Measurements from ENCODE around the gene MUC5B.
"Not testable (repeated sequence)": the region's sequence is repeated elsewhere in the genome, so short reads cannot be mapped to it uniquely, and the experiment has no call there.

Gene MUC5B

GRCh38 chr11:1204381-1205101 lies 18.3 kb upstream of the MUC5B start:
- no peak for DNase-seq

- DNase-seq: no peak
Observed at GRCh38 chr11:1205121-1205986, 17.5 kb upstream of the MUC5B start.

DNA sequence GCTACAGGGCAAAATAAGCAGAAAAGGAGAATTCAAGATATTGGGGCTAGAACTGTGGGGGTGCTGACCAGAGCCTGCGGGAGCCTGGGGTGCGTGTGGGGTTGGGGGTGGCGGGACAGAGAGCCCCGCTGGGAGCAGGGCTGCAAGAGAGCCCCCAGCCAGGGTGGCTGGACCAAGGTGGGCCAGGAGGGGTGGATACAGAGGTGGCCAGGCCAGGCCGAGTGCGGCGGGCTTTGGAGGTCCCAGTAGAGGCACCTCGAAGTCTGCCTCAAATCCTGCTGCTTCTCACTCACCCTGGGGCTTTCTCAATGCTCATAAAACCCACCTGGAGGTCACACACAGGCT lies 16.9 kb upstream of the MUC5B start:
- no peak for DNase-seq

- no peak for DNase-seq
Observed at GRCh38 chr11:1206391-1207271, 16.2 kb upstream of the MUC5B start.

- no peak for DNase-seq
Observed at GRCh38 chr11:1207401-1208143, 15.3 kb upstream of the MUC5B start.

- no peak for DNase-seq
Observed at GRCh38 chr11:1208144-1208393, 14.8 kb upstream of the MUC5B start.

DNA sequence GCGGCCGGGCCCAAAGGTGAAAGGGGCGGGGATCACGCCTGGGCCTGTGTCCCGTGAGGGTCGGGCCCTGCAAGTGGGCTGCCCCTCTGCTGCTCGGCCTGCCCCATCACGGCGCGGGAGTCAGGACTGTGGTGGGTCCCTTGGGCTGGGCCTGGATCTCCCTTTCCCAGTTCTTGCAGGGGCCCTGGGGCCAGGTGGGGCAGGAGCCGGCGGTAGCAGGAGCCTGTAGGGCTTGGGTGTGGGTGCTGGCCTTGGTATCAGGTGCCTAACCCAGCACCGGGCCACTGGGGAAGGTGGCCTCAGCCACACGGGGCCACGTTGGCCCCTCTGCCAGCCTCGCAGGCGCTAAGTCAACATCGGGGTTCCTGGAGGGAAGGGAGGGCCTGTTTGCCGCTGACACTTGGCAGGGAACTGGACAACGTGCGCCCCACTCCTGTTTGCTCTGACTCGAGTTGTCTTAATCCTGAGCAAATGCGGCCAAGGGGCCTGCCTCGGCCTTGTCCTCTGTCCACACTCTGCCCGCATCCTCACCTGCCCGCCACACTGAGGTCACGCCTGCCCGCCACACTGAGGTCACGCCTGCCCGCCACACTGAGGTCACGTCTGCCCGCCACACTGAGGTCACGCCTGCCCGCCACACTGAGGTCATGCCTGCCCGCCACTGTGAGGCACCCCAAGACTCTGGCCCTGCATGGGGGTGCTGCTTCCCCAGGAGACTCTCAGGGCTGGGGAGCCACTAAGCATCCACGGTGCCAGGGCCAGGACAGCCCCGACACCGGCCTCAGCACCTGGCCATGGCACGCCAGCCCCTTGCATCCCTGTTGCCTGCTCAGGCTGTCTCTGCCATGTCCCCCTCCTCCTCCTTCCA lies 14.2 kb upstream of the MUC5B start:
- DNase-seq: no peak

DNA sequence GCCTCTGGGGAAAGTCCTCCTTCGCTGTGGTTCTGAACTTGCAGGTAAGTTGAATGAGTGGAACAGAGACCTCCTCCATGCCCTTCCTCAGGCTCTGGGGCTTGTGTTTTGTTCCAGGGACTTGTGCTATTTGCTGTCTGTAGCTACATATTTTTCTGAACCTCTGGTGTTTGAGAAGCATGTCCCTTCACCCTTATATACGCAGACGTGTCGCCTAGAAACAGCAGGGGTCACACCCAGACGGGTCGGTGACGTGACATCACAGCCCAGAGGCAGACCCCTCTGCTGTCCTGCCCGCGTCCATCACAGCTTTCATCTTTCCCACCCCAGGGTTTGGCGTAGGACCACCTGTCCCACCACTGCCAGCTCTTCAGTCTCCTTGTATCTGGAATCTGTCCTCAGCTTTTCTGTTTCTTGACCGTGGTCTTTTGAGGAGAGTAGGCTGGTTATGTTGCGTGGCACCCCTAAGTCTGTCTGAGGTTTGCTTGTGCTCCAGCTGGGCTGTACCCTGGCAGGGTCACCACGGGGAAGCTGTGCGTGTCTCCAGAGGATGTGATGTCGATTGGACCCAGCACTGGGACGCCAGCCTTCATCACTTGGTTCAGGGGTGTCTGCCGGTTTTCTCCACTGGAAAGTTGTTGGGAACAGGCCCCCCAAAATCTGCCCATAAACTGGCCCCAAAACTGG lies 13.4 kb upstream of the MUC5B start:
- DNase-seq: no peak

GRCh38 chr11:1211838-1212237 lies 11.0 kb upstream of the MUC5B start:
- no peak for DNase-seq

- not testable (repeated sequence) for DNase-seq
Observed at GRCh38 chr11:1215826-1216225, 7.0 kb upstream of the MUC5B start.

GRCh38 chr11:1217151-1217550 lies 5.7 kb upstream of the MUC5B start:
- DNase-seq: no peak

DNA sequence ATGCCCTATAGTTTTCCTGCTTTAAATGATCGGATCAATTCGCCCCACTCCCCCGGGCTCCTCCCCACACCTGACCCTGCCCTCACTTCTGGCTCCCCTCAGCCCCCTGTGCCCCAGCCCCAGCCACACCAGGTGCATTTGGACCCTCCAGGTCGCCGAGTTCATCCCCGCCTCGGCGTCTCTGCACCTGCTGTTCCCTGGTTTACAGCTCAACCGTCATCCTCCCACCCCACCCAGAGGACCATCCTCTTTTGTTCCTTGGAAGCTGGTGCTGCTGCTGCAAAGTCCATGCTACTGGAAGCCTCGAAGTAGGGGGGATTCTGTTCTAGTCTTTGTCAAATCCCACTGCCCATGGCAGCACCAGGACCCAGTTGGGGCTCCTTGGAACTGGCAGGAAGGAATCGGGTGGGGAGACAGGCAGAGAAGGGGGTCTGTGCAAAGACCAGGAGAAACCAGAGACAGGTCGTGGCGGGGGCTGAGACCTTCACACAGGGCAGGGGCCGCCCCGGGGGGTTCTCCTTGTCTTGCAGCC lies 4.5 kb upstream of the MUC5B start:
- DNase-seq: no peak

- no peak for DNase-seq
Observed at GRCh38 chr11:1218788-1219445, 3.9 kb upstream of the MUC5B start.

- no peak for DNase-seq
Observed at GRCh38 chr11:1219446-1219833, 3.4 kb upstream of the MUC5B start.

DNA sequence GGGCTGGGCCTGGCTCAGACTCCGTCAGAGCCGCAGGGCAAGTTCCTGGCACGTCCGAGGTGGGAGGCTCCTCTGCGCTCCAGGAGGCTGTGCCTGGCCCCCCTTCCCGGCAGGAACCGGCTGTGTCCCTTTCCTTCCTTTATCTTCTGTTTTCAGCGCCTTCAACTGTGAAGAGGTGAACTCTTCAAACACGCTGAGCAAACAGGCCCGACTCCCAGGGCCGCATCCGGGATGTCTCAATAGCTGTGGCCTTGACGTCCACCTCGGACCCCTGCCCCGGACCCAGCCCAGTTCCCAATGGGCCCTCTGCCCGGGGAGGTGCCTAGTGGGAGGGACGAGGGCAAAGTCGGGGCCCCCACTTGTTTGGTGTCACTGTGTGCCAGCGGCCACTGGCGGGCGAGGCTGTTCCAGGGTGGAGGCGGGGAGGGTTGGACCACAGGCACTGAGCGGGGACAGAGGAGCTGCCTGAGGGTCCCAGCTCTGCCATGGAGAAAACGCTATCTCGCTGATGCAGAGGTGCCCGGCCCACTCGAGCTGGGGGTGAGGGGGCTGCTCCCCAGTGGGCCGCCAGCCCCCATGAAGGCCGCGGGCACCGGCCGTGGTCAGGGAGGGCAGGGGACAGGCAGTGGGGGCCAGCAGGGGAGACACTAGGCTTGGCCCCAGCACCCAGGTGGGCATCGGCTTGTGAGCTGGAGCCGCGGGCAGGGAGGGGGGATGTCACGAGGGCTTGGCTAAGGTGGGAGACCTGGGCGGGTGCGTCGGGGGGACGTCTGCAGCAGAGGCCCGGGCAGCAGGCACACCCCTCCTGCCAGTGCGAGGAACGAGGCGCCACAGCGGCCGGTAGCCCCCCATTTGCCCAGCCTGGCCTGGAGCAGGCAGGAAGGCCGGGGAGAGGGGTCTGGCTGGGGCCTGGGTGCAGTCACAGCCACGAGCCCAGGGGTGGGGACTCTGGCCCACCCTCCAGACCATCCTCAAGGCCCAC lies 2.7 kb upstream of the MUC5B start:
- no peak for DNase-seq

DNA sequence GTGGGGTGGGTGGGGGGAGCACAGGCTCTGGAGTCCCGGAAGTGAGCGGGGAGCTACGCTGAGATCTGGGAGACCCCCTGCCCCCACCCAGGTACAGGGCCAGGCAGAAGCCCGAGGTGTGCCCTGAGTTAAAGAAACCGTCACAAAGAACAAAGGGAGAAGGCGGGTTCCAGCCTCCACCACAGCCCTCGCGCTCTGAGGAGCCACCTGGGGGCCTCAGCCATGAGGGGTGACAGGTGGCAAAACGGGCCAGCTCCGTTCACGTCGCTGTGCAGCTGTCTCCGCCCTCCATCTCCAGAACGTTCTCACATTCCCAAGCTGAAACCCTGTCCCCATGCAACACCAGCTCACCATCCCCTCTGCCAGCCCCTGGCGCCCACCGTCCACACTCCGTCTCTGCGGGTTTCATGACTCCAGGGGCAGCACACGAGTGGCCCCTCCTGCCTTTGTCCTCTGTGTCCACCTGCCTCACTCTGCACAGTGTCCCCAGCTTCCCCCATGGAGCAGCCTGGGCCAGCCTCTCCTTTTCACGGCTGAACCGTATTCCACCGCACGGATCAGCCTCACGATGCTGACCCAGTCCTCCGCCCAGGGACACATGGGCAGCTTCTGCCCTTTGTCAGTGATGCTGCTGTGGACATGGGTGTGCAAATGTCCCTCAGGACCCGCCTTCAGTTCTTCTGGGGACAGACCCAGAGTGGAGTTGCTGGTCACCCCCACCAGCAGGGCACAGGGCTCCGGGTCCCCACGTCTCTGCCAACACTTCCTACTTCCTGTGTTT lies 1.7 kb upstream of the MUC5B start:
- no peak for DNase-seq

DNA sequence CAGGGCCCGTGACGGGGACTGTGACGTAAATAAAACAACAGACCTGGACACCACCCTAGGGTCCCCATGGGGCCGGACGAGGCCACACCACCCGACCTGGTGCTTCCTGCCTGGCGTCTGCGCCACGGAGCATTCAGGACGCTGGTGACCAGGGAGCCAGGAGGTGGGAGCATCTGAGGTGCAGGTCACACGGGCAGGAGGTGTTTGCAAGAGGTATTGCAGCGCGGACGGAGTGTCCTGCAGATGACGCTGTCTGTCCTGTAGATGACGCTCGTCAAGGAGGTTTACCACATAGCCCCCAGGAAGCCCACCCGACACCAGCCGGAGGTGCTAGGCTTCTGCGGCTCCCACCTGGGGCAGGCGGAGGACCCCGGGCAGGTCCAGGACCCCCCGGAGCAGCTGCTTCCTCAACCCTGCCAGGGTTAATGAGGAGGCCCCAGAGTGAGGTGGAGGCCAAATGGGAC lies 986 bp upstream of the MUC5B start:
- no peak for DNase-seq

DNA sequence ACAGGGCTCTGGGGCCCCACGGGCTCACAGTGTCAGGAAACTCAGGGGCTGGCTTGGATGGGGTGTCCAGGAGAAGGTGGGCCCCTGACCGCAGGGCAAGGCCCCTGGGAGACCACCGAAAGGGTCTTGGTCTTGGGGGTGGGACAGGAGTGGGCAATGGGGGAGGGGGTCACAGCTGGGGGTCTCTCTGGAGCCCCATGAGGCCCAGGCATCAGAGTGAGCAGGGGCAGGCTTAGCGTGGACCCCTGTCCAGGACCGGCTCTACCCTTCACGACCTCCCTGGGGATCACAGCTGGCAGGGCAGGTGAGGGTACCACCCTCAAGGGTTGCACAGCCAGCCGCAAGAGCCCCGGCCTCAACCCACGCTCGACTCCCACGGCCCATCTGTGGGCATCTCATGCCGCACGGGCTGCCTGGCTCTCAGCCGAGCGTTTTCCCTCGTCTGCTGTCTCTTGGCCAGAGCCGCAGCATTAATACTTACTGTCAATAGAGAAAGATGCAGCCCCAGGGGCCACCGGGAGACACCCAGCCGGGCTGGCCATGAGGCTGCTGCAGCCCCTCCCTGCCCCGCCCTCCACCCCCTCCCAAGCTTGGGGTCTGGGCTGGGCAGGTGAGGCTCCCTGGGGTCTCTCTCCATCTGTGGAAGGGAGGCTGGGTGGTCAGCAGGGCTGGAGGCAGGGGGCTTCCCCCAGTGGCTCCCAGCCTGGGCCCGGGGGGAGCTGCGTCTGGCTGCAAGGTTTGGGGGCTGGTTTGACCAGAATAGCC lies 662 bp downstream of the MUC5B start:
- no peak for DNase-seq
